ENCODE results near the gene TMEM186.

- no peak for TF ChIP-seq RFX5 (IDR thresholded peaks at IDR 0.05; ENCODE audit: low read depth, low read length)
- TF ChIP-seq ELK1 (IDR thresholded peaks at IDR 0.05; ENCODE audit: borderline replicate concordance, low read depth, low read length), result no peak
Observed at GRCh38 chr16:8826278-8826879, 28.9 kb upstream of the TMEM186 start.
